ENCODE measurements around the gene KCNB1. TPM values are rescaled to one million over a fixed set of nuclear protein-coding genes. Genes with fewer than 3 reads are reported as not detected.

Gene KCNB1
- total RNA-seq, 1 donor from 2014 or later = 0.98 TPM

- Mint-ChIP-seq H3K4me3 (ENCODE audit: low read depth) (no peak overlapping the region), H3K36me3 (ENCODE audit: insufficient read depth) (no peaks in the 10 kb centered on the region), H3K4me1 (ENCODE audit: low read depth) (no peaks in the 10 kb centered on the region), H3K9me3 (ENCODE audit: low read depth) (no peaks in the 10 kb centered on the region), H3K27ac (no peak overlapping the region), H3K27me3 (peaks cover 26% of the 10 kb centered on the region)
- TF ChIP-seq, protein P1, sequence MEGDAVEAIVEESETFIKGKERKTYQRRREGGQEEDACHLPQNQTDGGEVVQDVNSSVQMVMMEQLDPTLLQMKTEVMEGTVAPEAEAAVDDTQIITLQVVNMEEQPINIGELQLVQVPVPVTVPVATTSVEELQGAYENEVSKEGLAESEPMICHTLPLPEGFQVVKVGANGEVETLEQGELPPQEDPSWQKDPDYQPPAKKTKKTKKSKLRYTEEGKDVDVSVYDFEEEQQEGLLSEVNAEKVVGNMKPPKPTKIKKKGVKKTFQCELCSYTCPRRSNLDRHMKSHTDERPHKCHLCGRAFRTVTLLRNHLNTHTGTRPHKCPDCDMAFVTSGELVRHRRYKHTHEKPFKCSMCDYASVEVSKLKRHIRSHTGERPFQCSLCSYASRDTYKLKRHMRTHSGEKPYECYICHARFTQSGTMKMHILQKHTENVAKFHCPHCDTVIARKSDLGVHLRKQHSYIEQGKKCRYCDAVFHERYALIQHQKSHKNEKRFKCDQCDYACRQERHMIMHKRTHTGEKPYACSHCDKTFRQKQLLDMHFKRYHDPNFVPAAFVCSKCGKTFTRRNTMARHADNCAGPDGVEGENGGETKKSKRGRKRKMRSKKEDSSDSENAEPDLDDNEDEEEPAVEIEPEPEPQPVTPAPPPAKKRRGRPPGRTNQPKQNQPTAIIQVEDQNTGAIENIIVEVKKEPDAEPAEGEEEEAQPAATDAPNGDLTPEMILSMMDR (IDR thresholded peaks at IDR 0.05; ENCODE audit: unreplicated experiment) = no peak
- no peak for DNase-seq (ENCODE audit: low spot score, unreplicated experiment)
Observed at GRCh38 chr20:49459684-49460083, 22.8 kb downstream of the KCNB1 start.

DNA sequence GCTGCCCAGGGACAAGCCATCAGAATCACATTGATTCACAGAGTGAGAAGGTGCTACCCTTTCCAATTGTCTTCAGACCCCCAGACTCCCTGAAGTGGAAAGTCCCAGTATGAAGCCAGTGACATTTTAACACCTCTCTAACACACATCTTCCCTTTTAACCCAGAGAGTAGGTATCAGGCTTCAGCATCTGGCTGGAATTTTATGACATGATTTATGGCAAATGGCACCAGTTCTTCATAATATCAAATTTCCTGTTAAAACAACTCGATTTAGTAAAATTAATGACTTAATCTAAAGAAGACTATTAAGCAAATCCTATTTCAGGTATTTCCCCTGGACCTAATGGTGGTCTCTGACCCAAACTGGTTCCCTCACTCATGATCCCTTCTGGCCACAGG lies 25.0 kb downstream of the KCNB1 start:
- no peak overlapping the region for H3K4me3 Mint-ChIP-seq (ENCODE audit: low read depth)
- DNase-seq (ENCODE audit: low spot score, unreplicated experiment) = no peak
- H3K36me3 Mint-ChIP-seq (ENCODE audit: insufficient read depth) = no peaks in the 10 kb centered on the region
- peaks cover 24% of the 10 kb centered on the region for H3K27me3 Mint-ChIP-seq
- TF ChIP-seq, protein P1 (IDR thresholded peaks at IDR 0.05; ENCODE audit: unreplicated experiment) = no peak
- no peak overlapping the region for H3K27ac Mint-ChIP-seq
- H3K9me3 Mint-ChIP-seq (ENCODE audit: low read depth) = no peaks in the 10 kb centered on the region
- H3K4me1 Mint-ChIP-seq (ENCODE audit: low read depth) = no peaks in the 10 kb centered on the region

DNA sequence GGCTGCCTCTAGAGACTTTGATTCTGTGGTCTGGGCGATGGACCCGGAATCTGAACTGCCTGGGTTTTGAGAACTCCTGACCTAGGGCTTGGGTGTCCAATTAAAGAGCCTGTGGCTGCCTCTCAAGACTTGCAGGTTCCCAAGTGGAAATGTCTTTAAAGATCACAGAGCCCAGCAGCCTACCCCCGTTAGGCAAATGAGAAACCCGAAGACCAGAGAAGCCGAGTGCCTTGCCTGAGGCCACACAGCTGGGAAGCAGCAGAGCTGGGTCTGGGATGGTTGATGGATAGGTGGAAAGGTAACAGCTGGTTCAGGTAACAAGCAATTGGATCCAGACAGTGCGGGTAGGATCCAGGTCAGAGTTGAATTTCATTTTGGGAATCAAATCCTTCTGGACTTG lies 25.8 kb downstream of the KCNB1 start:
- Mint-ChIP-seq H3K9me3 (ENCODE audit: low read depth) (no peaks in the 10 kb centered on the region), H3K36me3 (ENCODE audit: insufficient read depth) (no peaks in the 10 kb centered on the region), H3K27ac (no peak overlapping the region), H3K4me3 (ENCODE audit: low read depth) (no peak overlapping the region), H3K4me1 (ENCODE audit: low read depth) (no peaks in the 10 kb centered on the region), H3K27me3 (peaks cover 25% of the 10 kb centered on the region)
- no peak for DNase-seq (ENCODE audit: low spot score, unreplicated experiment)
- TF ChIP-seq, protein P1 (IDR thresholded peaks at IDR 0.05; ENCODE audit: unreplicated experiment) = no peak

DNA sequence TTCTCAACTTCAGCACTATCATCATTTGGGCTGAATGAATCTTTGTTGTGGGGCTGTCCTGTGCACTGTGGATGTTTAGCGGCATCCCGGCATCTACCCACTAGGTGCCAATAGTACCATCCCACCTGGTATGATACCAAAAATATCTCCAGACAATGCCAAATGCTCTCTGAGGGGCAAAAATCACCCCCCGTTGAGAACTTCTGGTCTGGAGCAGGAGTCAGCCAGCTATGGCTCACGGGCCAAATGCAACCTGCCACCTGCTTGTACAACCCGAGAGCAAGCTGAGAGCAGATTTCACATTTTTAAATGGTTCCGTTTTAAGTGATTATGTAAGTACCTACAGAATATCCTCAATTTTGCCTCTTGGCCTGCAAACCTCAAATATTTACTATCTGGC lies 26.8 kb downstream of the KCNB1 start:
- no peak overlapping the region for H3K27ac Mint-ChIP-seq
- H3K27me3 Mint-ChIP-seq = peaks cover 23% of the 10 kb centered on the region

DNA sequence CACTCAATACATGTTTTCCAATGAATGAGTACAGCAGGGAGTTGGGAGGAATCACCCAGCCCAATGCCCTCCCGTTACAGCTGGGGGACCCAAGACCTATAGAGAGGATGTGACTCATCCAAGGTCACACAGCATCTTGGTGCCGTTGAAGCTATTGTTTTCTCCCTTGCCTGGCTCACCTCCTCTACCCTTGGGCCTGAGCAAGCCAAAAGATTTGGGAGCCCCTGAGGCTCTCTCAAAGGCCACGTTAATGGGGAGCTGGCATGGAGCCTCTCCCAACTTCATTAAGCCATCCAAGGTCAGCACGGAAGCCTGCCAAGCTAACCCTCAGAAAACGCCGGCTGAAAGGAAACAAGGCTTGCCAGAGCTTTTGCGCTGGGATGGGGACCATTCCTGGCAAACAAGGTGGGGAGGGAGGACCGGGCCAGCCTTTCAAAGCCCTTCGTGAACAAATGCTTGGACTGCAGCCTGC lies 30.4 kb downstream of the KCNB1 start:
- no peak for DNase-seq (ENCODE audit: low spot score, unreplicated experiment)
- Mint-ChIP-seq H3K27me3 (peaks cover 23% of the 10 kb centered on the region), H3K36me3 (ENCODE audit: insufficient read depth) (no peaks in the 10 kb centered on the region), H3K9me3 (ENCODE audit: low read depth) (no peaks in the 10 kb centered on the region), H3K27ac (no peak overlapping the region), H3K4me1 (ENCODE audit: low read depth) (peaks cover 8% of the 10 kb centered on the region), H3K4me3 (ENCODE audit: low read depth) (no peak overlapping the region)
- TF ChIP-seq, protein P1 (IDR thresholded peaks at IDR 0.05; ENCODE audit: unreplicated experiment) = no peak

More for the DNA sequence above, 26.8 kb downstream of the KCNB1 start:
- Mint-ChIP-seq H3K4me3 (ENCODE audit: low read depth) (no peak overlapping the region), H3K4me1 (ENCODE audit: low read depth) (peaks cover 2% of the 10 kb centered on the region), H3K36me3 (ENCODE audit: insufficient read depth) (no peaks in the 10 kb centered on the region), H3K9me3 (ENCODE audit: low read depth) (no peaks in the 10 kb centered on the region)
- DNase-seq (ENCODE audit: low spot score, unreplicated experiment) = no peak
- TF ChIP-seq, protein P1 (IDR thresholded peaks at IDR 0.05; ENCODE audit: unreplicated experiment) = no peak

Measured in progenitor cell of endocrine pancreas (in vitro differentiated cells).